Common myeloid progenitor, CD34-positive (primary cell): ENCODE results near the gene MANF.

Experiments
- CTCF ChIA-PET: fragments of 350-600 bp; sonication (Branson Sonifier 250); formaldehyde crosslinking; loops from one replicate; lab custom pipeline; 2021; ENCODE audit warnings: antibody characterized with exemption; lab: Charles Lee
- POLR2A ChIA-PET: fragments of 350-600 bp; sonication (Branson Sonifier 250); formaldehyde crosslinking; loops from one replicate; lab custom pipeline; 2021; ENCODE audit warnings: antibody characterized with exemption; lab: Charles Lee
- DNase-seq, 3 donors: peaks; one replicate each; pipeline versions ENCODE4 v3.0.0 to v3.0.0-alpha.2; 2013
- H3K27ac ChIP-seq, 2 experiments: 1 replicate in 1 of 2; 2 replicates in 1 of 2; pipeline ENCODE4 v1.7.0; 2013; ENCODE audit warnings: inconsistent platforms in 2 of 2, low read length in 2 of 2, mild to moderate bottlenecking in 2 of 2, low read depth in 1 of 2, moderate library complexity in 1 of 2; ENCODE audit not compliant: severe bottlenecking in 2 of 2, insufficient read depth in 1 of 2, poor library complexity in 1 of 2
- H3K27me3 ChIP-seq, 5 experiments: replicated peaks in 2 of 5; 1 replicate in 3 of 5; 2 replicates in 2 of 5; pipeline versions ENCODE4 v1.6.1 to v1.7.0; 2013; ENCODE audit warnings: low read length in 4 of 5, mild to moderate bottlenecking in 2 of 5, moderate library complexity in 2 of 5, inconsistent platforms in 1 of 5; ENCODE audit not compliant: insufficient read depth in 5 of 5, control insufficient read depth in 4 of 5
- H3K36me3 ChIP-seq, 4 experiments: 1 replicate in 2 of 4; 2 replicates in 2 of 4; pipeline versions ENCODE4 v1.6.1 to v1.7.0; 2013; ENCODE audit warnings: low read length in 3 of 4, control low read depth in 1 of 4, mild to moderate bottlenecking in 1 of 4; ENCODE audit not compliant: control insufficient read depth in 4 of 4, insufficient read depth in 4 of 4
- H3K4me1 ChIP-seq, 4 experiments: 1 replicate in 3 of 4; 2 replicates in 1 of 4; pipeline versions ENCODE4 v1.6.1 to v1.7.1; 2013; ENCODE audit warnings: low read length in 3 of 4, mild to moderate bottlenecking in 3 of 4, control low read depth in 1 of 4, inconsistent platforms in 1 of 4, moderate library complexity in 1 of 4; ENCODE audit not compliant: control insufficient read depth in 4 of 4, insufficient read depth in 4 of 4; ENCODE audit errors: control extremely low read depth in 1 of 4
- H3K4me3 ChIP-seq, 7 experiments: 1 replicate in 4 of 7; 2 replicates in 3 of 7; pipeline versions ENCODE4 v1.5.1 to v1.7.0; 2013; ENCODE audit warnings: mild to moderate bottlenecking in 7 of 7, low read length in 6 of 7, moderate library complexity in 6 of 7, inconsistent platforms in 2 of 7, low read depth in 2 of 7, control low read depth in 1 of 7; ENCODE audit not compliant: insufficient read depth in 4 of 7, control insufficient read depth in 1 of 7; ENCODE audit errors: extremely low read depth in 1 of 7
- H3K9me3 ChIP-seq, 5 experiments: 1 replicate in 4 of 5; 2 replicates in 1 of 5; pipeline versions ENCODE4 v1.6.1 to v1.7.1; 2013; ENCODE audit warnings: low read length in 4 of 5, mild to moderate bottlenecking in 2 of 5, inconsistent platforms in 1 of 5, low read depth in 1 of 5, moderate library complexity in 1 of 5; ENCODE audit not compliant: control insufficient read depth in 4 of 5, insufficient read depth in 2 of 5; ENCODE audit errors: control extremely low read depth in 1 of 5
- WGBS: methylation state at CpG from one replicate; pipeline ENCODE4 v1.1.5; 2013; ENCODE audit not compliant: insufficient coverage; 5-methylcytosine and 5-hydroxymethylcytosine counted together

MANF gene

DNA sequence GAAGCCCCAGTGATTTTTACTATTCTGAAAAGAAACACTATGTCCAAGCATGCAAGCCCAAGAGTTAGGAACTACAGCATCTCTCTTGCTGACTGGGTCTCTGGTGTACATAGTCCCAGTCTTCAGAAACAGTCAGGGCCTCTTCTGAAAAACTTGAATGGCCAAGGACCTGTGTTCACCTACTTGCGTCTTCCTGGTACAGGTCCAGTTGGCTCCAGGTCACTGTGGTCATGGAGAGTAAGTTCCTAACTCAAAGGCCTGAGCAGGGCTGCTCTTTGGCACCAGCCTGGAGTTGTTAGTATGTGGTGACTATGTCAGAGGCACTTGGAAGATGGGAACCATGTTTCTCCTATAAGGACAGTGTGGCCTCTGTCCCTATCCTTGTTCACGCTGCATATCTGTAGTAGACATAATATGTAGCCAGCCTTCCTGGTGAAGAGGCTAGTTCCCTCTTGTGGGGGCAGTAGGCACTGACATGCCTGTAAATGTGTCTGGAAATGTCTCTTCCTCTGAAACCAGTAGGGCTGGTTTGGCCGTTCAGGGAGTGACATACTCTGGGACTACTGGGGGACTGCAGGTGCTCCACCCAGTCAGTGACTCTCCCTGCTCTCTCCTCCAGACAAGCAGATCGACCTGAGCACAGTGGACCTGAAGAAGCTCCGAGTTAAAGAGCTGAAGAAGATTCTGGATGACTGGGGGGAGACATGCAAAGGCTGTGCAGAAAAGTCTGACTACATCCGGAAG lies 3.4 kb downstream of the MANF start:
- H3K4me3 ChIP-seq: peak overlapping the region in 1 of 7 experiments; percentile 97
- peaks cover 10 to 50% (median 26%) of the 10 kb centered on the region in 4 experiments for H3K36me3 ChIP-seq
- no peaks in the 10 kb centered on the region for H3K9me3 ChIP-seq
- POLR2A ChIA-PET: interaction anchor here (1.9 kb wide), 1 partner anchor 9 kb away, joined by 16 read pairs; no protein-coding TSS in a partner anchor
- peaks cover 16 to 75% (median 66%) of the 10 kb centered on the region in 4 experiments for H3K4me1 ChIP-seq
- no peaks in the 10 kb centered on the region for H3K27me3 ChIP-seq
- no peak overlapping the region for H3K27ac ChIP-seq
- 93% methylated on average over 4 of the region's 6 CpGs for WGBS
- peak in 2 of 3 donors; percentile 48 to 56 for DNase-seq
- CTCF ChIA-PET: interaction anchor here (0.9 to 4.3 kb wide), 21 partner anchors 9 to 818 kb away, joined by 3 to 56 read pairs (median 4); partner anchors contain the start of genes CISH, DCAF1, HEMK1 and MAPKAPK3

DNA sequence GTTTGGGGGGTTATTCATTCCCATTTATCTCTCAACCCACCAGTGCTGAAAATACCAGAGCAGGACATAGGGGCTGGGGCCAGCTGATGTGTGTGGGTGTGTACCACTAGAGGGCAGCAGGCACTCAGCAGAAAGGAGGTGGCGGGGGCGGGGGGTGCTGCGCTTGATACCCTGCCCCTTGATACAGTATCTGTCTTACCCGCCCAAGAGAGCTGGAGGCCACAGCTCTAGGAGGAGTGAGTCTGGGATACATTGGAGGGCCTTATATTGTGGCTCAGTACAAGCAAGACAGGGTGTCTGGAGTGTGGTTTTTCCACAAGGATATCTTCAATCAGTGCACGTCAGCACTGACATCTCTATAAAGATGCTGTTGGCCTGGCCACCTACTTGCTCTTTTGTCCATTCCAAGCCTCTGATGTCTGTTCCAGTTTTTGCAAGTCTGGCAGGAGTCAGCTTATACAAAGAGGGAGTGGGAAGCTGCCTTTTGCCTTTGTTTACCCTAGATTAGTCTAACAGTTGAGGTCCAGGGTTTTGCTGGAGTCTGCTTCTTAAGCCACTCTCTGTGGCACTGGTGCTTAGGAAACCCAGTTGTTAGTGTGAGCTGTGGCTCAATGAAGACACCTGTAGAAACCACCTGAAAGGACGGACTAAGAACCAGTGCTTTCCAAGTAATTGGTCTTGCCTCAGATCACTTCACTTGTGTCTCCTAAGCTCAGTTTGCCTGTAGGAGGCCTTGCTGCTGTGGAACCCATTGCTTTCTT lies 4.5 kb downstream of the MANF start:
- Histone ChIP-seq H3K4me3 (no peak overlapping the region), H3K9me3 (no peaks in the 10 kb centered on the region), H3K36me3 (peaks cover 15 to 61% (median 37%) of the 10 kb centered on the region in 4 experiments), H3K27ac (no peak overlapping the region), H3K27me3 (no peaks in the 10 kb centered on the region), H3K4me1 (peaks cover 10 to 77% (median 60%) of the 10 kb centered on the region in 4 experiments)
- CTCF ChIA-PET: interaction anchor here (0.9 to 4.3 kb wide), 23 partner anchors 10 to 820 kb away, joined by 3 to 56 read pairs (median 5); partner anchors contain the start of genes CISH, DCAF1, HEMK1 and MAPKAPK3
- 85% methylated on average over 6 of the region's 6 CpGs for WGBS
- DNase-seq: peak; percentile 74 to 82 (median 82)
- POLR2A ChIA-PET: interaction anchor here (0.9 to 1.9 kb wide), 3 partner anchors 11 to 767 kb away, joined by 3 to 16 read pairs (median 4); no protein-coding TSS in a partner anchor

GRCh38 chr3:51390246-51391074 lies 5.4 kb downstream of the MANF start:
- POLR2A ChIA-PET: interaction anchor here (0.9 to 1.9 kb wide), 3 partner anchors 11 to 768 kb away, joined by 3 to 16 read pairs (median 4); no protein-coding TSS in a partner anchor

DNA sequence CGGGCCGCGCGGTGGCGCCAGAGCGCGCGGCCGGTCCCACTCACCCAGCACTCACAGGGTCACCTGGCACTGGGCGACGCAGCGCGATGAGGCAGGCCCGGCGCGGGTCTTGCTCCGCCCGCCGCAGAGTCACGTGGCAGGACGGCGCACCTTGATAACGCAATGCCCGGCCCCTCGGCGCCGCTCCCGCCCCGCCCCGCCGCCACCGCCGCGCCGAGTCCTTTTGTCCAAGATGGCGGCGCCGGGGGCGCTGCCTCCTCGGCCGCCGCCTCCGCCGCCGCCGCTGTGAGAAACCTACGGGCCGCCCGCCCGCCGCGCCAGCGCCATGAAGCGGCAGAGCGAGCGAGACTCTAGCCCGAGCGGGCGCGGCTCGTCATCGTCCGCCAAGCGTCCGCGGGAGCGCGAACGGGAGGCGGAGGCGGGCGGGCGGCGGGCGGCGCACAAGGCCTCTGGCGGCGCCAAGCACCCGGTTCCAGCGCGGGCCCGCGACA lies 6.0 kb downstream of the MANF start, which contains the start of gene RBM15B:
TSS of gene RBM15B (plus strand) at position 211 of the 491 bp plus-strand sequence. CDS start at position 326, 115 bp downstream.
- CTCF ChIA-PET: interaction anchor here (1.0 to 4.3 kb wide), 4 partner anchors 12 to 759 kb away, joined by 3 to 56 read pairs (median 9); partner anchors contain the start of gene DCAF1
- DNase-seq: peak; percentile 96 to 98 (median 98)

More at GRCh38 chr3:51390246-51391074, 5.4 kb downstream of the MANF start:
- Histone ChIP-seq H3K4me1 (peaks cover 10 to 79% (median 64%) of the 10 kb centered on the region in 4 experiments), H3K36me3 (peaks cover 18 to 70% (median 46%) of the 10 kb centered on the region in 4 experiments), H3K27ac (peak overlapping the region in 1 of 2 experiments; percentile 32), H3K4me3 (peak overlapping the region in 6 of 7 experiments; percentile 25 to 81 (median 66)), H3K27me3 (no peaks in the 10 kb centered on the region), H3K9me3 (no peaks in the 10 kb centered on the region)
- 45% methylated on average over 28 of the region's 29 CpGs for WGBS
- no peak for DNase-seq
- CTCF ChIA-PET: interaction anchor here (0.9 to 4.3 kb wide), 20 partner anchors 10 to 820 kb away, joined by 3 to 56 read pairs (median 6); partner anchors contain the start of genes CISH, DCAF1, HEMK1 and MAPKAPK3

GRCh38 chr3:51391566-51392354 lies 6.7 kb downstream of the MANF start:
- ChIA-PET CTCF (interaction anchor here (0.8 to 3.0 kb wide), 3 partner anchors 10 to 15 kb away, joined by 3 to 10 read pairs (median 6); no protein-coding TSS in a partner anchor), POLR2A (no interaction called here)
- peaks cover 6 to 77% (median 62%) of the 10 kb centered on the region in 4 experiments for H3K4me1 ChIP-seq
- WGBS: 19% methylated on average over 106 of the region's 115 CpGs
- peak overlapping the region; percentile 56 to 78 for H3K27ac ChIP-seq
- H3K4me3 ChIP-seq: peak overlapping the region; percentile 62 to 82 (median 76)
- peak in 2 of 3 donors; percentile 52 to 56 for DNase-seq
- H3K27me3 ChIP-seq: no peaks in the 10 kb centered on the region
- H3K9me3 ChIP-seq: no peaks in the 10 kb centered on the region
- H3K36me3 ChIP-seq: peaks cover 19 to 77% (median 54%) of the 10 kb centered on the region in 4 experiments

More for the DNA sequence above, 6.0 kb downstream of the MANF start, which contains the start of gene RBM15B:
- peaks cover 19 to 76% (median 51%) of the 10 kb centered on the region in 4 experiments for H3K36me3 ChIP-seq
- POLR2A ChIA-PET: no interaction called here
- no peaks in the 10 kb centered on the region for H3K9me3 ChIP-seq
- peaks cover 7 to 79% (median 64%) of the 10 kb centered on the region in 4 experiments for H3K4me1 ChIP-seq
- 0% methylated on average over 61 of the region's 83 CpGs for WGBS
- H3K4me3 ChIP-seq: peak within 1 kb of the TSS; percentile 62 to 82 (median 76)
- H3K27me3 ChIP-seq: no peaks in the 10 kb centered on the region
- peak within 1 kb of the TSS; percentile 56 to 78 for H3K27ac ChIP-seq
